Right renal cortex interstitium (tissue), 3 donors: Measurements from ENCODE around the gene MIGA1. TPM values are rescaled to one million over a fixed set of nuclear protein-coding genes. Genes with fewer than 3 reads are reported as not detected.
"Not testable (repeated sequence)": the region's sequence is repeated elsewhere in the genome, so short reads cannot be mapped to it uniquely, and the experiment has no call there.

ENCODE experiments used
- DNase-seq, 3 donors: peaks; one replicate each; pipeline ENCODE4 v3.0.0-alpha.2; 2013; ENCODE audit warnings: low read depth in 3 of 3, low spot score in 2 of 3
- polyA plus RNA-seq, 3 donors: library from polyadenylated mRNA; unstranded; fragments of 120-200 nt; gene quantifications; one replicate each; pipeline ENCODE4 v1.2.1, GENCODE V29; 2013; ENCODE audit not compliant: insufficient read length in 3 of 3

The MIGA1 gene, protein sequence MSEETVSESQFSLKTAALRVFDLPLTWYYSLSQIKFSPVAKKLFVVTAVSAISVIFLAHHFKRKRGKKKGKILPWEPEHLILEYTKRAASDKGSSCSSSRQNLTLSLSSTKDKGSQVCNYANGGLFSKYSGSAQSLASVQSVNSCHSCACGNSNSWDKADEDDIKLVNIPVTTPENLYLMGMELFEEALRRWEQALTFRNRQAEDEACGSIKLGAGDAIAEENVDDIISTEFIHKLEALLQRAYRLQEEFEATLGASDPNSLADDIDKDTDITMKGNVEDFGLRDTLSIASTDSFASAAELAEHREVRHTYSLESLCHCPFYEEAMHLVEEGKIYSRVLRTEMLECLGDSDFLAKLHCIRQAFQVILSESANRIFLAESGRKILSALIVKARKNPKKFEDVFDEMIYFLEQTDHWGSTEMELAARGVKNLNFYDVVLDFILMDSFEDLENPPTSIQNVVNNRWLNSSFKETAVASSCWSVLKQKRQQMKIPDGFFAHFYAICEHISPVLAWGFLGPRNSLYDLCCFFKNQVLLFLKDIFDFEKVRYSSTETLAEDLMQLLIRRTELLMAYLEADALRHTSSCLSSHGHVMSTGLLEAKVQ
- polyA plus RNA-seq = 10 to 100 TPM; 19.2 to 21.3 (median 19.5) TPM

DNA sequence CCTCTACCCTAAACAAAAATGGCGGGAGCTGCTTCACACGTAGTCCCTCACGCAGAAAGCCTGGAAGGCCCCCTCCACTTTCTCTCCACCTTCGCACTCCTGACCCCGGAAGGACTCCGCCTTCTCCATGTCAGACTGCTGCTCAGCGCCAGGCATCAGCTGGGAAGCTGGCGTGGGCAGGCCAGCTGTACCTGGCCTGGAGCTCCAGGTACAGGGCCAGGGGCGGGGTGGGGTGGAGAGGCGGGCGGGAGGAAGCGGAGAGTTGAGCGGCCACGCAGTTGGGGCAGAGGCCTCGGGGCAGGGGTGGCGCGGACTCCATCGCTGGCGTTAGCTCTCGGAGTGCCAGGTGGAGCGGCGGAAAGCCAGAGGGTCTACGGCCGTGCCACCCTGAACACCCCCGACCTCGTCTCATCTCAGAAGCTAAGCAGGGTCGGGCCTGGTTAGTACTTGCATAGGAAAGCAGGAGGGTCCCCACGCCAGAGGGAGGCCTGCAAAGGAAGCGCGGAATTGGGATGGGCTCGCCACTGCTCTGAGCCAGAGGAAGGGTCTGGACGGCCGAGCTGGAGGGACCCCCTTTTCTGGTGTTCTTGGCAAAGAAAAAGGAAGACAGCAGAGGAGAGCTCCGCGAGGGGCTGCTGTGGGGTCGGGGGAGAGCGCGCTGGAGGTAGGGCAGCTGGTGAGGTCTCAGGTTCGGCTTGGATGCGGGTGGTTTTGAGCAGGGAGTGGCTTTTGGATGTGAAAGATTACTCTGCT, at the start of gene MIGA1:
Gene MIGA1, plus strand, starts transcription at position 121 of the 753 bp plus-strand sequence. CDS start 3,604 bp downstream, outside the sequence.
- DNase-seq = peak; percentile 81 to 89 (median 82)

DNA sequence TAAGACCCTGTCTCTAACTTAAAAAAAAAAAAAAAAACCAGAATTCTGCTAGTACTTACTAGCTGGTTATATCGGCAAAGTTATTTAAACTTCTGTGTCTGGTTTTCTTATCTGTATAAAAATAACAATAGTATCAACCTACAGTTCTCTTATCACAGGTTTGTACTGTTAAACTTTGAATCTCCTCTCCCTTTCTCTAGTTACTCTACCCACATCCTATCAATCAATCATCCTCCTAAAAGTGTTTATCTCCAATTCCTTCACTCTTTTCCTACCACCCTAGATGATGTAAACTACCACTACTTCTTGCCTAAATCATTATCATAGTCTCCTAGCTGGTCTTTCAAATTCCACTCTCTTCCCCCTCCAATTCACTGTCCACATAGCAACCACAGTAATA, 47.4 kb upstream of the MIGA1 start:
- no peak for DNase-seq

DNA sequence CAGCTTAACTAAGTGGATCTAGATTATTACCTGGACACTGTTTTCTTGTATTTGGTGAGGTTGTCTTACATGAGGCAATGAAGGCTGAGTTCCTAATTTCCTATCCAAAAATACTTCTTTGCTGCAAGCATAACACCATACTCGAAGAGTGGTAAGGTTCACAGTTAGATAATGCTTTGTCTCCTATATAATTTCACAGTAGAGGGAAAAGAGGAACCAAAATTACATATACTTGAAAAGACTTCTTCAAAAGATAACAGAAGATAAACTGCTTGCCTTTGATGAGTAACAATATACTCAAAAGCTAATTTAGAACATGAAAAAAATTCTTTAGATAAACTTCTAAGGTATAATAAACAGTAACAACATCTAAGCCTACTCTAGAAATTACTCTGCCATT, 40.2 kb upstream of the MIGA1 start:
- no peak for DNase-seq

DNA sequence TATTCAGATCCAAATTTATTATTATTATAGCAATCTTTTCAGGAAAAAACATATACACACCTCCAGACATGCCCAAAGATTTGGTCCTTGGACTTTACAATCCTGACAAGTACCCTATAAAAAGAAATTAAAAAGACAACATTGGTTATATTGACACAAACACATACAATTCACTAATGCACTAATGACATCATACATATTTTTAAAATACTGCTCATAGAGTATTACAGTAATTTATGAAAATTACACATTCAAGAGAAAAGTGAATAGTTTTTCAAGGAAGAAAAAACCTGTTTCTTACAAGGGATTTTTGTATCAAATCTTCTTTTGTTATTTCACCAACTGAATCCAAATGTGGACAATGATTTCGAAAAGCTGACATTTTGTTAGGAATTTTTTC, 38.1 kb upstream of the MIGA1 start:
- no peak for DNase-seq

DNA sequence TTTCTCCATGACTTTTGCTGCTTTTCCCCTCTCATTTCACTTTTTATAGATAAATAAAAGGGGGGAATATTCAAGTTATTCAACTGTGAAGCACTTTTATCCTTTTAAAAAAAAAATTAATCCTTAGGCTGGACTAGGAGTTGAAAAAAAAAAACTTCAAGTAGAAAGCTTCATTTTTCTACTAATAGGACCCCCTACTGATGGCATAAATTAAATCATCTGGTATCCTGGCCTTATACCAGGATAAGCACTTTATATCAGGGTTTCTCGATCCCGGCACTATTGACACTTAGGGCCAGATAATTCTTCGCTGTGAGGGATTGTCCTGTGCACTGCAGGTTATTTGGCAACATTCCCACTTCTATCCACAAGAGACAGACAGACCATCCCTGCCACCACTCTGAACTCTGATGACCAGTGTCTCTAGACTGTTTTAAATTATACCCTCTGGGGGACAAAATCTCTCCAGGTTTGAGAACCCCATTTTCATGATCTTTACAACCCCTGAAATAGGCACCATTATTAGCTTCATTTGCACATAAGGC, 37.4 kb upstream of the MIGA1 start:
- DNase-seq = no peak

DNA sequence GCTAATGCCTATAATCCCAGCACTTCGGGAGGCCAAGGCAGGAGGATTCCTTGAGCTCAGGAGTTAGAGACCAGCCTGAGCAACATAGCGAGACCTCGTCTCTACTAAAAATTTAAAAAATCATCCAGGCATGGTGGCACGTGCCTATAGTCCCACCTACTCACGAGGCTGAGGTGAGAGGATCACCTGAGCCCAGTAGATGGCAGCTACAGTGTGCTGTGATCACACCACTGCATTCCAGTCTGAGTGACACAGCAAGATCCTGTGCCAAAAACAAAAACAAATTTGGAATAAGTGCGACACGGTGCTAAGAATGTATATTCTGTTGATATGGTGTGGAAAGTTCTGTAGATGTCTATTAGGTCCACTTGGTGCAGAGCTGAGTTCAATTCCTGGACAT, 34.9 kb upstream of the MIGA1 start:
- DNase-seq = no peak

DNA sequence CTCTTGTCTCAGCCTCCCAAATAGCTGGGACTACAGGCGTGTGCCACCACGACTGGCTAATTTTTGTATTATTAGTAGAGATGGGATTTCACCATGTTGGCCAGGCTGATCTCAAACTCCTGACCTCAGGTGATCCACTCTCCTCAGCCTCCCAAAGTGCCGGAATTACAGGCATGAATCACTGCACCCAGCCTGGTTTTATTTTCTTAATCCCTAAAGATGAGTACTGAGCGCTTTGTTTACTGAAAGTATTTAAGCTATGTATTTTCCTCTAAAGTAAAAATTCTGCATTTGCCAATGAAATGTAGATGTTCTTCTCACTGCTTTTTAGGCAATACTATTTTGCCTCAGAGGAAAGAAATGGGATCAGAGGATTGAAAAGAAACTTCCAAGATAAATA, 30.0 kb upstream of the MIGA1 start:
- DNase-seq = not testable (repeated sequence)

DNA sequence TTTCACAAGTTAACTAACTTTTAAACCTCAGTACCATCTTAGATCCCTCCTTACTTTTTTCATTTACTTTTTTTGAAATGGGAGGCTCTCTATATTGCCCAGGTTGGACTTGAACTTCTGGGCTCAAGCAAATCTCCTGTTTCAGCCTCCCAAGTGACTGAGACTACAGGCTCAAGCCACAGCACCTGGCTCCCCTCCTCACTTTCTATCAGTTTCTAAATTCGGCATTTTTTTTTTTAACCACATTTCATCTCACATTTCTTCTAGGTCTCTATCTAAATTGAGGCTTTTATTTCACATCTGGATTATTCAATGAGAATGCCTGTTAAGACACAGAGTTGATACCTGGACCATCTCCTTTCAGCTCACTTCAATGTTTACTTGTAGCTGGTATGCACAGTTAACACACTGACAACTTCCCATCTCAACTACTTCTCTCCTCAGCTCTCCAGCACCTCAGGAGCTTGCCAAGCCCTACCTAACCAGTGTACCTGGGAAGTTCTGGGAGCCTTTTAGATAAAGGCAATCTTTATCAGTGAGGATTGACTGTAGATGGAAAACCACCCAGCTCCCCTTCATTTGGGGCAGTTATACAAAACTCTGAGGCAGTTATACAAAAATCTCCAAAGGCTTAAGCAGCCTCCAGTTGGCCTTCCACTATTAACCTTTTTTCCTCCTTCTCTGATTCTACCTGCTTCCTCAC, 23.2 kb upstream of the MIGA1 start:
- DNase-seq = no peak

DNA sequence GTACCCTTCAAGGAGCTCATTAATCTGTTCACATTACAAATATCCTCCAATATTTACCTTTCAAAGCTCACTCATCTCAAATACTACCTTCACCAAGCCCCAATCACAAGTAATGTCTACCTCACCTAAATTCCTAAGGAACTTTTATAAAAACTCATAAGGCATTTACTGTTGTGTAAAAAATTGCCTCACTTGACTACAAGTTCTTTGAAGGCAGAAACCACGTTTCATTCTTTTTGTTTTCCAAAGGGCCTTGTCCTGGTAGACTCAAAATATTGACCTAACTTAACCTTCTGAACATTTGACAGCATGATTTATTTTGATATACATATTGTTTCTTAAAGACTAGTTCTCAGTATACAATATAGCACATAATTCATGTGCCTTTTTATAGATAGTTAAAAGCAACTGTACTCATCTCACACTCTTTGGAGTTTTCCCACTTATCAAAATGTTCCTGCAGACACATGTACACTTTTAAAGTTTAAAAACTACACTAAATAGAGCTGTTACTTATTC, 22.3 kb upstream of the MIGA1 start:
- no peak for DNase-seq

DNA sequence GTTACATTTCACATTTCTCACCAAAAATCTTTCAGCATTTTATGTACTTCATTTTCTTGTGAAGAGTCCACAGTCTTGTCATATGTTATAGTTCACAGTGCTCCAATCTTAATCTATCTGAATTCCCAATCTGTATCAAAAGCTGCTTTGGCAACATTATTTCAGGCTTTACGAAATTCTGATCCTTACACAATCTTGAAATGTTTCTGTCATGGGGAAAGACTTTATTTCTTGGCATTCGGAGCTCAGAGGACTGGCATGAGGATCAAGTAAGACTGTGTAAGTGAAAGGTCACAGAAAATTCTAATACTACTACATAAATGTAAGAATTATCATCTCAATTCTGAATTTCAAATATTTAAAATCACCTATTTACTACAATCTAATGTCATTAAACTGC, 21.8 kb upstream of the MIGA1 start:
- DNase-seq = no peak

DNA sequence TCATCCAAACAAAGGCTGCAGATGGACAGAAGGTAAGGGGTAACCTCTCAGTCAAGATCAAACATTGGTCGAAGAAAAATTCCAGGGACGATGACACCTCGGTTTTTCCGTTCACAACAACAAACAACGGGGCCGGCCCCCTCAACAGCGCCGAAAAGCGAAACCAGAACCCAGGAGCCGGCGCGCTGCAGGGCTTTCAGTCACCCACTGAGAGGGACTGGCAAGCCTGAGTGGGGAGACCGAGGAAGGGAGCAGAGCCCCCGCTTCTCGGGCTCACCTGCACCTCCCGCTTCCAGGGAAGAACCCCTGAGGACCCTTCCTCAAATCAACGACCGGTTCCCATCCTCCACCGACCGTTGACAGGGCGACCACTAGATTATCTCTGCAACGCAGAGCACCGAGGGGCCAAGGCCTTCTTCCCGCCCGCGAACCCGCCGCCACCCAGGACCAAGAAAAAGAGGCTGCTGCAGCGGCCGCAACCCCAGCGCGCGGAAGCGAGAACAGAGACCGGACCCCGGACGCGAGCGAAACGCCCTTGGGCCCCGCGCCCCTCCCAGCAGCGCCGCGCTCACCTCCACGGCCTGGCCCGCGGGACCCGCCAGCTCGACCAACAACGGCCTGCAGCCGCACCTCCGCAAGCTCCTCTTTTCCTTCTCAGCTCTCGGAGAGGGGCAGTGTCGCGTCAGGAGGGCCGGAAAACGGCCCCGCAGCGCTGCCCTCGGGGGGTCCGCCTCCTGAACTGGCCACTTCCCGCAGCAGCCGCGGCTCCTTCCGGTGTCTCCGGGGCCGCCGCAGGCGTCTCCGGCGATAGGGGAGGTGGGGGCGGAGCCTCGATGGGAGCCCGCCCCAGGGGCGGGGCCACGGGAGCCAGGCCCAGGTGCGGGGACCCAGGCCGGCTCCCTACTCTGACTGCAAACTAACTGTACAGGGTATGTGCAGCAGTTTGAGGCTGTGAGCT, 20.1 kb upstream of the MIGA1 start, which contains the start of gene USP33:
Gene USP33, minus strand, starts transcription at position 782 of the 958 bp plus-strand sequence. CDS start 18,155 bp downstream, outside the sequence.
- peak; percentile 72 to 82 (median 80) for DNase-seq

DNA sequence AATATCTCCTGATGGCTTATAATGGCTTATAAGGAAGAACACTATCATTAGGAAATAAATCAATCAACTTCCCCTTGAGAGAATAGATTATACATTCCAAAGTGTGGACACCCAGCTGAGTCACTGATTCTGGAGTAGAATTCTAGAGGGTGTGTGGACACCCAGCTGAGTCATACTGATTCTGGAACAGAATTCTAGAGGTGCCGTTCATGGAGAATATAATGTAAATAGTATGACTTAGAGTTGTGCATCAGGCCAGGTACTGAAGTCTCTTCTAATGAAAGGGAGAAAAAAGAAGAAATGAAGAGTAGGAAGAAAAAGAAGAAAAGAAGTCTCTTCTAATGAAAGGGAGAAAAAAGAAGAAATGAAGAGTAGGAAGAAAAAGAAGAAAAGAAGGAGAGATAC, 17.4 kb upstream of the MIGA1 start:
- DNase-seq = no peak

DNA sequence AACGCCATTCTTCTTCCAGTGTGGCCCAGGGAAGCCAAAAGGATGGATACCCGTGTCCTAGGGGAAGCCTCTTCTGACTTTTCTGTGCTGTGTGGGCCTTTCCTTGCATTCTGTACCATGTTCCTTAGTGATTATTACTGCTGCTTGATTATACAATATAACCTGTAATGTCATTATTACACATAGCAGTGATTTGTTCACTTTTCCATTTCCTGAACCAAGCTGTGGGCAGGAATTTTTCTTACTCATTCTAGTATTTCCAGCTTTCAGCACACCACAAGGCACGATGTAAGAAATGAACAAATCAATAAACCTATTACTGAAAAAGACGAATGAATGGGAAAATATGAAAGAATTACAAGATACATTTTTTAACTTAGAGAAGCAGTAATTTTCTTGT, 11.4 kb upstream of the MIGA1 start:
- no peak for DNase-seq

DNA sequence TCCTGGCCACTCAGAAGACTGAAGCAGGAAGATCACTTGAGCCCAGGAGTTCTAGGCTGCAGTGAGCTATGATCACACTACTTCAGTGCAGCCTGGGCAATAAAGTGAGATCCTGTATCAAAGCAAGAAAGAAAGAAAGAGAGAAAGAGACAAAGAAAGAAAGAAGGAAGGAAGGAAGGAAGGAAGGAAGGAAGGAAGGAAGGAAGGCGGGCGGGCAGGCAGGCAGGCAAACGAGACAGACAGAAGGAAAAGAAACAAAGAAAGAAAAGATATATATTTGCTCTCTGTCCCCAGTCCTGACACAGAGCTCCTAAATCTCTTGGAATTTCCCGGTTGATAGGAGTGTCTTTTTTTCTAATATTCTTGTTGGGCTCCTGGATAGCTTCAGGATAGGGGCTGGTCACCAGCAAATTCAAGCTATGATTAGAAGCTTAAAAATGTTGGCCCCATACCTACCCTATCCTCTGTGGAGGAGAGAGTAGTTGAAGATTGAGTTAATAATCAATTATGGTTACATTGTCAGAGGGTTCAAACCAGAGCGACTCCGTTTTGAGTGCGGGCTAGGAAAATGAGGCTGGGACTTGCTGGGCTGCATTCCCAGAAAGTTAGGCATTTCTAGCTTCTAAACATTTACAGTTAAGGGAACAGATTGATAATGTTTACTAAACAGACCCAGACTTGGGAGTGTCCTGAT, 3.3 kb upstream of the MIGA1 start:
- no peak for DNase-seq

DNA sequence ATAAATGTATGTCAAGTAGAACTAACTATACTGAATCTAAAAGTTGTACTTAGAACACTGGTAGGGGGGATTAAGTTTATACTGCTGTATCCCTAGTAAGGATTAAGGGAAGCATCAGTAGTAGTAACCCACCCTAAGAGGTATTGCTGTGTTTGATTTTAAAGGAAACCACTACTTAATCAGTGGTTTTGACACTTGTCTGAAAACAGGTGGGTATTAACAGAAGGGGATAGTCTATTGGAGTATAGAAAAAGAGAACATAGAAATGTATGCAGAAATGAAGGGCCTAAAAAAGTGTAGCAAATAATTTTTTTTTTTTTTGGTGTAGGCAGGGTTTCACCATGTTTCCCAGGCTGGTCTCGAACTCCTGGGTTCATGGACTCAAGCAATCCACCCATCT, 2.2 kb downstream of the MIGA1 start:
- DNase-seq = no peak

DNA sequence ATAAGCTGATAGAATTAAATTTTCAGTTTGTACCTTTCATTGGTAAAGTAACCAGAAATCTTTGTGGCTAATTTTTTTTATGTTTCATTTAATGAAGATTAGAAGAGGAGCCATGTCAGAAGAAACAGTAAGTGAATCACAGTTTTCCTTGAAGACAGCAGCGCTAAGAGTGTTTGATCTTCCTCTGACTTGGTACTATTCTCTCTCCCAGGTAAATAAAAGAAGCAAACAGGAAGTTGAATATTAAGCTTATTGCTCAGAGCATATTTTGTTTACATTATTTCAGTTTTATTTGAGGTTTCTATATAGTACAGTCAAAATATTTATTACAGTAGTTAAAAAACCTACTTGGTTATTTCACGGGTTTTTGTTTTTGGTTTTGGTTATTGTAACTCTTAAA, 3.7 kb downstream of the MIGA1 start:
- DNase-seq = no peak

DNA sequence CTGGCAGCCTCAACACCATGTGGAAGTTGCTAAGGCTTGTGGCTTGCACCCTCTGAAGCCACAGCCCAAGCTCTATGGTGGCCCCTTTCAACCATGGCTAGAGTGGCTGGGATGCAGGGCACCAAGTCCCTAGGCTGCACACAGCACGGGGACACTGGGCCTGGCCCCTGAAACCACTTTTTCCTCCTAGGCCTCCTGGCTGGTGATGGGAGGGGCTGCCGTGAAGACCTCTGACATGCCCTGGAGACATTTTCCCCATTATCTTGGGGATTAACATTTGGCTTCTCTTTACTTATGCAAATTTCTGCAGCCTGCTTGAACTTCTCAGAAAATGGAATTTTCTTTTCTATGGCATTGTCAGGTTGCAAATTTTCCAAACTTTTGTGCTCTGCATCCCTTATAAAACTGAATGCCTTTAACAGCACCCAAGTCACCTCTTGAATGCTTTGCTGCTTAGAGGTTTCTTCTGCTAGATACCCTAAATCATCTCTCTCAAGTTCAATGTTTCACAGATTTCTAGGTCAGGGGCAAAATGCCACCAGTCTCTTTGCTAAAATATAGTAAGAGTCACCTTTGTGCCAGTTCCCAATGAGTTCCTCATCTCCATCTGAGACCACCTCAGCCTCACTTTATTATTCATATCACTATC, 6.8 kb downstream of the MIGA1 start:
- DNase-seq = not testable (repeated sequence)

DNA sequence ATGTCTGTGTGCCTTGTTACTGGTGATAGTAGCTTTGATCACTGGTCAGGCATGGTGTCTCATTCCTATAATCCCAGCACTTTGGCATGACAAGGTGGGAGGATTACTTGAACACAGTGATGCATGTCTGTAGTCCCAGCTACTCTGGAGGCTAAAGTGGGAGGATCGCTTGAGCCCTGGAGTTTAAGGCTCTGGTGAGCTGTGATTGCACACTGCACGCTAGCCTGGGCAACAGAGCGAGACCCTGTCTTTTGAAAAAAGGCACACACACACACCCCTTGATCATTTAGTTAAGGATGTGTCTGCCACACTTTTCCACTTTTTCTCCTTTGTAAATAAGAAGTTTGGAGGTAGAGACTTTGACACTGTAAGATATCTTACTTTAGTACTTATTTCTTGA, 15.1 kb downstream of the MIGA1 start:
- DNase-seq = no peak
